ENCODE data around the gene SIKE1.
A peak's percentile ranks its signal among the peaks of the same experiment; 100 is the strongest.
"Not testable (repeated sequence)": the region's sequence is repeated elsewhere in the genome, so short reads cannot be mapped to it uniquely, and the experiment has no call there.

Gene SIKE1

GRCh38 chr1:114780344-114781226 is at the start of gene SIKE1:
Gene SIKE1, minus strand, starts transcription at chr1:114780685. Its CDS starts 78 bp downstream, at chr1:114780607.
- FAIRE-seq: peak; percentile 76

GRCh38 chr1:114830075-114830474 is 49.6 kb upstream of the SIKE1 start:
- not testable (repeated sequence) for FAIRE-seq

- no peak for FAIRE-seq
Observed at GRCh38 chr1:114828251-114828650, 47.8 kb upstream of the SIKE1 start.

- FAIRE-seq: no peak
Observed at GRCh38 chr1:114821978-114822377, 41.5 kb upstream of the SIKE1 start.

GRCh38 chr1:114820392-114820791 is 39.9 kb upstream of the SIKE1 start:
- FAIRE-seq: no peak

GRCh38 chr1:114819869-114820268 is 39.4 kb upstream of the SIKE1 start:
- no peak for FAIRE-seq

- FAIRE-seq: not testable (repeated sequence)
Observed at GRCh38 chr1:114804449-114804848, 24.0 kb upstream of the SIKE1 start.

- FAIRE-seq: no peak
Observed at GRCh38 chr1:114803001-114803400, 22.5 kb upstream of the SIKE1 start.

GRCh38 chr1:114794038-114794437 is 13.6 kb upstream of the SIKE1 start:
- no peak for FAIRE-seq

GRCh38 chr1:114790581-114790980 is 10.1 kb upstream of the SIKE1 start:
- FAIRE-seq: not testable (repeated sequence)

GRCh38 chr1:114786440-114786839 is 6.0 kb upstream of the SIKE1 start:
- not testable (repeated sequence) for FAIRE-seq

GRCh38 chr1:114782476-114782875 is 2.0 kb upstream of the SIKE1 start:
- no peak for FAIRE-seq

GRCh38 chr1:114779722-114780121 is 763 bp downstream of the SIKE1 start:
- FAIRE-seq: no peak

GRCh38 chr1:114776726-114777125 is 3.8 kb downstream of the SIKE1 start:
- not testable (repeated sequence) for FAIRE-seq

- FAIRE-seq: no peak
Observed at GRCh38 chr1:114771992-114772391, 8.5 kb downstream of the SIKE1 start.

- no peak for FAIRE-seq
Observed at GRCh38 chr1:114770989-114771388, 9.5 kb downstream of the SIKE1 start.

GRCh38 chr1:114764689-114765088 is 15.8 kb downstream of the SIKE1 start:
- FAIRE-seq: no peak

GRCh38 chr1:114758256-114758832 is 22.1 kb downstream of the SIKE1 start:
- no peak for FAIRE-seq

- peak; percentile 96 for FAIRE-seq
Observed at GRCh38 chr1:114757455-114758255, 22.8 kb downstream of the SIKE1 start, which contains the start of gene CSDE1. Gene CSDE1, minus strand, starts transcription at chr1:114757984. Its CDS starts 18,094 bp downstream, at chr1:114739890.

- no peak for FAIRE-seq
Observed at GRCh38 chr1:114756949-114757454, 23.5 kb downstream of the SIKE1 start.

- FAIRE-seq: no peak
Observed at GRCh38 chr1:114756009-114756892, 24.2 kb downstream of the SIKE1 start.

Measured in G401.6 (cell line).